ENCODE data around the gene SMIM22. TPM values are rescaled to one million over a fixed set of nuclear protein-coding genes. Genes with fewer than 3 reads are reported as not detected.

Gene SMIM22
- total and polyA plus RNA-seq, 2 of the 8 experiments (the other 6 are each of a cell fraction or from before 2014, with no cell fraction given): not detected

- WGBS, 2 experiments (ENCODE audit: extremely low coverage in 1 of 2, insufficient coverage in 1 of 2, insufficient read length in 1 of 2, insufficient replicate concordance in 2 of 2, low coverage in 1 of 2, low lambda C conversion rate in 2 of 2, missing lambda C conversion rate in 1 of 2): 92% methylated on average over 17 of the region's 17 CpGs; no CpG with 5 or more reads in 1 of the 2 experiments
- peak overlapping the region in 1 of 4 experiments; percentile 82; a peak in 1 of 8 replicates for H3K4me3 ChIP-seq (ENCODE audit: extremely low read depth in 1 of 4, insufficient read depth in 2 of 4, low read depth in 3 of 4, low read length in 4 of 4)
- TF ChIP-seq BRCA1 (IDR thresholded peaks at IDR 0.05; ENCODE audit: low read depth, low read length): no peak
- TF ChIP-seq SIX5 (IDR thresholded peaks at IDR 0.05; ENCODE audit: low read depth, low read length): no peak
- TF ChIP-seq CBX8 (IDR thresholded peaks at IDR 0.05; ENCODE audit: borderline replicate concordance, low read depth, low read length): no peak
- TF ChIP-seq YY1 (IDR thresholded peaks at IDR 0.05; ENCODE audit: low read depth, low read length): no peak
- TF ChIP-seq TCF12 (IDR thresholded peaks at IDR 0.05; ENCODE audit: low read depth, low read length): no peak
- no peak for TF ChIP-seq BCL11A (IDR thresholded peaks at IDR 0.05; ENCODE audit: low read depth in 2 of 2, low read length in 2 of 2)
- no peak for TF ChIP-seq JUND (IDR thresholded peaks at IDR 0.05; ENCODE audit: low read length)
- no peak for TF ChIP-seq NRF1 (IDR thresholded peaks at IDR 0.05; ENCODE audit: low read depth, low read length)
- no peak for TF ChIP-seq PHF8 (conservative IDR thresholded peaks at IDR 0.05; ENCODE audit: low read depth, low read length)
- no peak for TF ChIP-seq CREB1 (IDR thresholded peaks at IDR 0.05)
- no peak for TF ChIP-seq SAP30 (IDR thresholded peaks at IDR 0.05; ENCODE audit: insufficient read depth, insufficient replicate concordance, low read length)
- TF ChIP-seq TBP (IDR thresholded peaks at IDR 0.05; ENCODE audit: low read depth, low read length): no peak
- no peak for TF ChIP-seq SP4 (IDR thresholded peaks at IDR 0.05; ENCODE audit: low read length)
- TF ChIP-seq RXRA (IDR thresholded peaks at IDR 0.05; ENCODE audit: insufficient read depth, low read depth, low read length): no peak
These were observed 5.3 kb downstream of the SMIM22 start for GRCh38 chr16:4800290-4801041.

More at GRCh38 chr16:4800290-4801041, 5.3 kb downstream of the SMIM22 start:
- H2BK120ac ChIP-seq (replicated peaks; ENCODE audit: low read depth, low read length): no peak overlapping the region
- no peaks in the 10 kb centered on the region for H3K79me2 ChIP-seq (ENCODE audit: control insufficient read depth in 1 of 2, insufficient read depth in 2 of 2, low read length in 2 of 2)
- peaks cover 0 to 15% (median 1%) of the 10 kb centered on the region in 4 experiments; a peak in 5 of 8 replicates for H3K36me3 ChIP-seq (ENCODE audit: control insufficient read depth in 2 of 4, insufficient read depth in 4 of 4, low read length in 3 of 4)
- DNase-seq (ENCODE audit: low read depth in 1 of 2, low spot score in 2 of 2): no peak
- H3K23ac ChIP-seq (ENCODE audit: insufficient read length): no peak overlapping the region
- no peak overlapping the region for H3K56ac ChIP-seq (replicated peaks; ENCODE audit: insufficient read length, low read depth, low read length)
- H3K9me3 ChIP-seq (ENCODE audit: insufficient read depth in 2 of 2, low read depth in 1 of 2, low read length in 1 of 2): no peaks in the 10 kb centered on the region
- H3K27ac ChIP-seq (ENCODE audit: low read depth, low read length): no peak overlapping the region
- H4K5ac ChIP-seq (ENCODE audit: insufficient read length, low read depth, low read length): no peak overlapping the region
- H3K18ac ChIP-seq (ENCODE audit: extremely low read depth, low read length): no peak overlapping the region
- H3K27me3 ChIP-seq (replicated peaks in 1 of 4; ENCODE audit: control insufficient read depth in 3 of 4, extremely low read depth in 1 of 4, insufficient read depth in 3 of 4, low read length in 3 of 4): no peaks in the 10 kb centered on the region
- CTCF ChIA-PET (ENCODE audit: partially characterized antibody): no interaction called here
- peaks cover 0 to 14% (median 8%) of the 10 kb centered on the region in 4 experiments; a peak in 4 of 7 replicates for H3K4me1 ChIP-seq (replicated peaks in 1 of 4; ENCODE audit: control insufficient read depth in 3 of 4, insufficient read depth in 4 of 4, low read length in 3 of 4)
- no peaks in the 10 kb centered on the region for H3K79me1 ChIP-seq (ENCODE audit: low read depth, low read length)
- no peak overlapping the region for H3K9ac ChIP-seq (replicated peaks in 1 of 4; ENCODE audit: extremely low read depth in 1 of 4, low read depth in 3 of 4, low read length in 3 of 4)
- no peak overlapping the region for H2BK20ac ChIP-seq (ENCODE audit: low read length)
- H2BK12ac ChIP-seq (ENCODE audit: low read depth, low read length): peak overlapping the region; percentile 68; the same call in 1 of the 2 replicates
- FAIRE-seq: no peak
- POLR2A ChIA-PET (ENCODE audit: partially characterized antibody): interaction anchor here (1.0 to 2.9 kb wide), 7 partner anchors 9 to 67 kb away, joined by 3 to 21 read pairs (median 6); partner anchors contain the start of genes ANKS3, DNAAF8 and ZNF500
- H2AFZ ChIP-seq (ENCODE audit: low read length): no peak overlapping the region
- peak overlapping the region; percentile 59 for H3K4ac ChIP-seq (replicated peaks; ENCODE audit: insufficient read length, low read depth, low read length)
- no peak overlapping the region for H2BK5ac ChIP-seq (ENCODE audit: low read depth, low read length)
- H4K8ac ChIP-seq (ENCODE audit: extremely low read depth, insufficient read depth, low read length): no peak overlapping the region; the same call in 1 of the 2 replicates
- no peak overlapping the region for H3K14ac ChIP-seq (ENCODE audit: insufficient read length)
- peak overlapping the region; percentile 67 to 92; a peak in 2 of 4 replicates for H3K4me2 ChIP-seq (ENCODE audit: insufficient read depth in 1 of 2, low read depth in 2 of 2, low read length in 2 of 2)
- peaks cover 0 to 8% of the 10 kb centered on the region in 2 experiments for H4K20me1 ChIP-seq (replicated peaks in 1 of 2; ENCODE audit: control insufficient read depth in 1 of 2, insufficient read depth in 2 of 2, low read length in 2 of 2)
- no peak overlapping the region for H4K91ac ChIP-seq (replicated peaks; ENCODE audit: insufficient read length, low read length)
- H2AK5ac ChIP-seq (ENCODE audit: low read depth, low read length): no peak overlapping the region
- H2BK15ac ChIP-seq (ENCODE audit: low read length): no peak overlapping the region
- H3K23me2 ChIP-seq (ENCODE audit: low read depth, low read length): peaks cover 8% of the 10 kb centered on the region; the same call in 1 of the 2 replicates

All from H1 (cell line).